OCI-LY1 (cell line): Measurements from ENCODE around the gene AMMECR1L.
"Not testable (repeated sequence)": the region's sequence is repeated elsewhere in the genome, so short reads cannot be mapped to it uniquely, and the experiment has no call there.

ENCODE experiments used
- H2AFZ ChIP-seq: fragments of 200-600 bp; sonication (generic), shearing (Covaris generic); 2 replicates; pipeline ENCODE4 v1.6.0; 2014; ENCODE audit warnings: antibody characterized with exemption, mild to moderate bottlenecking, low read length
- H3F3A ChIP-seq: fragments of 200-600 bp; sonication (generic), shearing (Covaris generic); 2 replicates; pipeline ENCODE4 v1.6.0; 2014; ENCODE audit warnings: mild to moderate bottlenecking, antibody characterized with exemption, low read length, moderate library complexity; ENCODE audit not compliant: insufficient read depth
- H3K27ac ChIP-seq: fragments of 200-600 bp; sonication (generic); 2 replicates; pipeline ENCODE4 v1.5.1; 2014; ENCODE audit warnings: low read length, mixed run types, mild to moderate bottlenecking, low read depth; ENCODE audit not compliant: poor library complexity, severe bottlenecking
- H3K27me3 ChIP-seq: fragments of 200-600 bp; sonication (generic); 2 replicates; pipeline ENCODE4 v1.6.0; 2014; ENCODE audit warnings: antibody characterized with exemption, mild to moderate bottlenecking, low read length, moderate library complexity; ENCODE audit not compliant: insufficient read depth
- H3K36me3 ChIP-seq: fragments of 200-600 bp; sonication (generic); 2 replicates; pipeline ENCODE4 v1.6.1; 2014; ENCODE audit warnings: mild to moderate bottlenecking, antibody characterized with exemption, low read length, moderate library complexity, mixed read lengths; ENCODE audit not compliant: insufficient read depth
- H3K4me1 ChIP-seq: fragments of 200-600 bp; sonication (generic); 2 replicates; pipeline ENCODE4 v1.5.1; 2014; ENCODE audit warnings: mild to moderate bottlenecking, low read length, moderate library complexity; ENCODE audit not compliant: insufficient read depth, severe bottlenecking
- H3K4me2 ChIP-seq: fragments of 200-600 bp; sonication (generic), shearing (Covaris generic); 2 replicates; pipeline ENCODE4 v1.6.1; 2014; ENCODE audit warnings: low read length
- H3K4me3 ChIP-seq: fragments of 200-600 bp; sonication (generic); 2 replicates; pipeline ENCODE4 v1.5.1; 2014; ENCODE audit warnings: low read length, low read depth, mild to moderate bottlenecking, mixed read lengths; ENCODE audit not compliant: poor library complexity, severe bottlenecking
- H3K79me2 ChIP-seq: fragments of 200-600 bp; shearing (Covaris generic); 2 replicates; pipeline ENCODE4 v1.6.1; 2016; ENCODE audit warnings: mixed run types, low read length, mixed read lengths; ENCODE audit not compliant: insufficient read depth
- H3K9ac ChIP-seq: fragments of 200-600 bp; sonication (generic), shearing (Covaris generic); 2 replicates; pipeline ENCODE4 v1.6.1; 2014; ENCODE audit warnings: mild to moderate bottlenecking, low read length, mixed read lengths
- H3K9me2 ChIP-seq: fragments of 200-600 bp; sonication (generic), shearing (Covaris generic); 2 replicates; pipeline ENCODE4 v1.6.1; 2014; ENCODE audit warnings: low read depth, mild to moderate bottlenecking, low read length, mixed read lengths
- H3K9me3 ChIP-seq: fragments of 200-600 bp; shearing (Covaris generic); 2 replicates; pipeline ENCODE4 v1.6.1; 2014; ENCODE audit warnings: low read length, mixed read lengths
- H4K20me1 ChIP-seq: fragments of 200-600 bp; sonication (generic), shearing (Covaris generic); 2 replicates; pipeline ENCODE4 v1.6.0; 2016; ENCODE audit warnings: mild to moderate bottlenecking, low read length; ENCODE audit not compliant: insufficient read depth
- EZH2 ChIP-seq: fragments of 200-600 bp; sonication (generic), shearing (Covaris generic); IDR thresholded peaks from 2 replicates; pipeline ENCODE4 v1.8.0; 2017; ENCODE audit warnings: borderline replicate concordance, mixed run types, mild to moderate bottlenecking, antibody characterized with exemption, low read length, moderate library complexity, mixed read lengths
- TF ChIP-seq, protein P1 (sequence below): fragments of 200-600 bp; sonication (generic), shearing (Covaris generic); IDR thresholded peaks from 2 replicates; pipeline ENCODE4 v1.5.1; 2017; ENCODE audit warnings: mild to moderate bottlenecking, antibody characterized with exemption, low read length, moderate library complexity, mixed read lengths

The AMMECR1L gene

GRCh38 chr2:127818794-127819425, 66.8 kb downstream of the AMMECR1L start:
- H3K4me3 ChIP-seq = no peak overlapping the region
- peaks cover 27% of the 10 kb centered on the region for H3K9me3 ChIP-seq
- H2AFZ ChIP-seq = no peak overlapping the region
- H3K9ac ChIP-seq = no peak overlapping the region
- H3K27ac ChIP-seq = no peak overlapping the region
- H3F3A ChIP-seq = no peaks in the 10 kb centered on the region
- no peaks in the 10 kb centered on the region for H3K27me3 ChIP-seq
- no peaks in the 10 kb centered on the region; the same call in 1 of the 2 replicates for H3K36me3 ChIP-seq
- no peaks in the 10 kb centered on the region for H4K20me1 ChIP-seq
- no peak overlapping the region for H3K4me2 ChIP-seq
- H3K79me2 ChIP-seq = no peaks in the 10 kb centered on the region
- no peaks in the 10 kb centered on the region for H3K9me2 ChIP-seq
- no peaks in the 10 kb centered on the region for H3K4me1 ChIP-seq
- TF ChIP-seq, protein P1, sequence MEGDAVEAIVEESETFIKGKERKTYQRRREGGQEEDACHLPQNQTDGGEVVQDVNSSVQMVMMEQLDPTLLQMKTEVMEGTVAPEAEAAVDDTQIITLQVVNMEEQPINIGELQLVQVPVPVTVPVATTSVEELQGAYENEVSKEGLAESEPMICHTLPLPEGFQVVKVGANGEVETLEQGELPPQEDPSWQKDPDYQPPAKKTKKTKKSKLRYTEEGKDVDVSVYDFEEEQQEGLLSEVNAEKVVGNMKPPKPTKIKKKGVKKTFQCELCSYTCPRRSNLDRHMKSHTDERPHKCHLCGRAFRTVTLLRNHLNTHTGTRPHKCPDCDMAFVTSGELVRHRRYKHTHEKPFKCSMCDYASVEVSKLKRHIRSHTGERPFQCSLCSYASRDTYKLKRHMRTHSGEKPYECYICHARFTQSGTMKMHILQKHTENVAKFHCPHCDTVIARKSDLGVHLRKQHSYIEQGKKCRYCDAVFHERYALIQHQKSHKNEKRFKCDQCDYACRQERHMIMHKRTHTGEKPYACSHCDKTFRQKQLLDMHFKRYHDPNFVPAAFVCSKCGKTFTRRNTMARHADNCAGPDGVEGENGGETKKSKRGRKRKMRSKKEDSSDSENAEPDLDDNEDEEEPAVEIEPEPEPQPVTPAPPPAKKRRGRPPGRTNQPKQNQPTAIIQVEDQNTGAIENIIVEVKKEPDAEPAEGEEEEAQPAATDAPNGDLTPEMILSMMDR = no peak
- no peak for TF ChIP-seq EZH2

GRCh38 chr2:127818241-127818640, 67.5 kb downstream of the AMMECR1L start:
- Histone ChIP-seq H3K4me3 (no peak overlapping the region), H3F3A (no peaks in the 10 kb centered on the region), H3K27me3 (no peaks in the 10 kb centered on the region), H3K79me2 (no peaks in the 10 kb centered on the region), H3K9me2 (no peaks in the 10 kb centered on the region), H3K9ac (no peak overlapping the region), H3K4me1 (no peaks in the 10 kb centered on the region), H3K27ac (no peak overlapping the region), H4K20me1 (no peaks in the 10 kb centered on the region), H3K36me3 (no peaks in the 10 kb centered on the region; the same call in 1 of the 2 replicates), H3K4me2 (no peak overlapping the region), H2AFZ (no peak overlapping the region), H3K9me3 (peaks cover 27% of the 10 kb centered on the region)
- TF ChIP-seq, protein P1 = no peak
- TF ChIP-seq EZH2 = no peak

DNA sequence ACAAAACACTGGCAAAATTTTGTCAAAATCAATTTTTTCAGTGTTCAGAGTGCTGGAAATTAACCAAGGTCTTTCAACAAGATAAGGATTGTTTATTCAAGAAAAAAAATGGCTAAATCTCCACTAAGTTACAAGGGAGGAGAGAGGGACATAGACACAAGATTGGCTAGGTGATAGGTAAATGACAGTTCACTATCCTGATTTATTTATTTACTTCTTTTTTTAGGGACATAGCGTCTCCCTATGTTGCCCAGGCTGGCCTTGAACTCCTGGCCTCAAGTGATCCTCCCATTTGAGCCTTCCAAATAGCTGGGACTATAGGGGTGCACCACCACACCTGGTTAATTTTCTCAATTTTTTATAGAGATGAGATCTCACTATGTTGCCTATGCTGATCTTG, 71.1 kb downstream of the AMMECR1L start:
- Histone ChIP-seq H3K9ac (no peak overlapping the region), H3K27me3 (no peaks in the 10 kb centered on the region), H3K4me1 (peaks cover 14% of the 10 kb centered on the region), H2AFZ (no peak overlapping the region), H3K9me3 (peaks cover 12% of the 10 kb centered on the region; the same call in 1 of the 2 replicates), H3K4me2 (no peak overlapping the region), H3K9me2 (no peaks in the 10 kb centered on the region), H3K4me3 (no peak overlapping the region), H3K27ac (no peak overlapping the region), H3K36me3 (peaks cover 1% of the 10 kb centered on the region; the same call in 1 of the 2 replicates), H3F3A (no peaks in the 10 kb centered on the region), H3K79me2 (peaks cover 9% of the 10 kb centered on the region), H4K20me1 (no peaks in the 10 kb centered on the region)
- TF ChIP-seq, protein P1 = no peak
- TF ChIP-seq EZH2 = no peak

DNA sequence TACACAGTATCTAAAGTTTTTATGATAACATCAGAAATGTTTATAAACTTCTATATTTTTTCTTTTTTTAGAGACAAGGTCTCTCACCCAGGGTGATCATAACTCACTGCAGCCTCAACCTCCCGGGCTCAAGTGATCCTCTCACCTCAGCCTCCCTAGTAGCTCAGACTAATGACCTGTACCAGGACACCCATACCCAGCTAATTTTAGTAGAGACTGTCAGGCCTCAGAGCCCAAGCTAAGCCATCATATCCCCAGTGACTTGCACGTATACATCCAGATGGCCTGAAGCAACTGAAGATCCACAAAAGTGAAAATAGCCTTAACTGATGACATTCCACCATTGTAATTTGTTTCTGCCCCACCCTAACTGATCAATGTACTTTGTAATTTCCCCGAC, 73.3 kb downstream of the AMMECR1L start:
- H3K9me3 ChIP-seq, H4K20me1 ChIP-seq, H3K4me3 ChIP-seq, H3K9me2 ChIP-seq, H2AFZ ChIP-seq, H3K9ac ChIP-seq, H3F3A ChIP-seq, H3K27ac ChIP-seq, H3K4me2 ChIP-seq, H3K27me3 ChIP-seq: not testable (repeated sequence)
- Histone ChIP-seq H3K36me3 (peaks cover 21% of the 10 kb centered on the region), H3K79me2 (peaks cover 31% of the 10 kb centered on the region), H3K4me1 (peaks cover 36% of the 10 kb centered on the region)
